Measurements from ENCODE around the gene RARRES2. TPM values are rescaled to one million over a fixed set of nuclear protein-coding genes. Genes with fewer than 3 reads are reported as not detected.

The RARRES2 gene
- total RNA-seq = 0.79 TPM in 1 of 2 replicates, not detected in the other

DNA sequence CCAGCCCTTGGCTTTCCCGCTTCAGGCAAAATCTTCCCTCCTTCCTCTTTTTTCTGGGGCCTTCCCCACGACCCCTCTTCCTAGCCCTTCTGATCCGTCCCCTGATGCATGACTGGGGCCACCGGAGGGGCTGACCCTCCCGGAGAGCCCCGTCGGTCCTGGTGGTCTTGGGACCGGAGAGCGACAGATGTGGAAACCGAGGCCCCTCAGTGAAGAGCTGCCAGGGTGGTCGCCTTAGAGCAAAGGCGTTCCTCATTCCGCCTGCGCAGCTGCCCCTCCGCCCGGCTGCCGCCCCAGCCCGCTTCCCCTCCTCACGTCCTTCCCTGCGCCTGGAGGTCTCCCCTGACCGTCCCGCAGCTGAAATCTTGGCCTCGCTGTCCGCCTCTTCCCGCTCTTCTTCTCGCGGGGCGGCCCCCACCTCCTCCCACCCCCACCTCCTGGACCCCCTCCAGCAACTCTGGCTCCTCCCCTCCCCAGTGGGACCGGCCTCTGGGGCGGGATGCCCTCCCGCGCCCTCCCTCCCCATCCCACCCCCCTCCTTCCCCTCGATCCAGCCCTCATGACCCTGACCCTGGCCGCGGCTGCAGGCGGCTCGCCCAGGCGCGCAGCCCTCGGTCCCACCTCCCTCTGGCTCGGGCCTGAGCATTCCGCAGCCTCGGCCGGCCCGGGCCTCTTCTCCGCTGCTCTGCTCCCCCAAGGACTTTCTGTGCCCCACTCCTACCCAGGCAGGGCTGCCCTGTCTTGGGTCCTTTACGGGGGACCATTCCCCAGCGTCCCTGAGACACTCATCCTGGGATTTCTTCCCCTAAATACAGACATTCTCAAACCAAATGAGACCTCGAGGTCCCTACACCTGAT lies at the start of gene RARRES2:
RARRES2 (minus strand) TSS at position 367 of the 858 bp plus-strand sequence. CDS start 1,020 bp downstream, outside the sequence.

DNA sequence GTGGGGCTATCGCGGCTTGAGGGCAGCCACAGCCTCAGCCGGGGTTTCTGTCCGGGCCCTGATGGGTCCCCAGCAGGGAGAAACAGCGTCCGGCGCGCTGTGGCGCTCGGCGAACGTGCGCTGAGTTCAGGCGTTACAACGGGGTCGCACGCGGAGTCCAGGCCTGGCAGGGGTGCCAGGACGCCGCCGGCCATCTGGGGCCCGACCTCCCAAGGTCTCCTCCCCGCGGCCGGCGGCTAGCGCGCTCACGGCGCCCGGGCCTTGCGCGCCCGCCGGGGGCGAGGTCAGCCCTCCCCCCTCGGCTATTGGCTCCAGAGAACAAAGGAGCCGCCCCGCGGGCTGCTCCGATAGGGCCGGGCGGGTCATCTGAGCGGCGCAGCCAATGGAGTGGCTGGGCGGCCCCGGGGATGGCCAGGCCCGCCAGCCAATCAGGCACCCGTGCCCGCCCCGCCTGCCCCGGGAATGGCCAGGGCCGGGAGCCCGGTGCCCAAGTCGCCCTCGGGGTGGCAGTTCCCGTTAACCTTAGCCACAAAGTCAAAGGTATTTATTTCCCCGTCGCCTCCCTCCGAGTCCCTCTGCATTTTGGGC lies 37.5 kb upstream of the RARRES2 start, which contains the start of gene ZNF775:
ZNF775 (plus strand) TSS at position 478 of the 588 bp plus-strand sequence. CDS start 9,141 bp downstream, outside the sequence.

GRCh38 chr7:150368096-150368883 lies 26.9 kb upstream of the RARRES2 start, which contains the start of gene REPIN1:
Gene REPIN1, plus strand, starts transcription at chr7:150368822. Its CDS starts 890 bp downstream, at chr7:150369712.

GRCh38 chr7:150322833-150323681 lies 18.4 kb downstream of the RARRES2 start, which contains the start of the genes ACTR3C and LRRC61:
Gene ACTR3C, minus strand, starts transcription at chr7:150323545. Its CDS starts 28,249 bp downstream, at chr7:150295296.
Gene LRRC61, plus strand, starts transcription at chr7:150323355. Its CDS starts 13,507 bp downstream, at chr7:150336862.

Other genes starting within 250 kb of the RARRES2 start
- 7.9 and 12.0 TPM in 2 replicates for gene LRRC61, start 18.3 kb downstream of the RARRES2 start, total RNA-seq
- gene ACTR3C, start 18.1 kb downstream of the RARRES2 start, total RNA-seq = 13.7 and 16.8 TPM in 2 replicates
- 19.2 and 30.3 TPM in 2 replicates for gene REPIN1, start 27.2 kb upstream of the RARRES2 start, total RNA-seq
- gene ZNF775, start 37.7 kb upstream of the RARRES2 start, total RNA-seq = 4.4 and 5.9 TPM in 2 replicates
- not detected in 2 replicates for gene GIMAP8, start 109.0 kb upstream of the RARRES2 start, total RNA-seq
- not detected in 2 replicates for gene GIMAP7, start 173.2 kb upstream of the RARRES2 start, total RNA-seq
- not detected in 2 replicates for gene GIMAP4, start 225.8 kb upstream of the RARRES2 start, total RNA-seq